SH-SY5Y (cell line): Measurements from ENCODE around the gene MMP11.

Experiments
- GATA2 ChIP-seq: IDR thresholded peaks from 2 replicates; pipeline ENCODE4 v1.6.1; 2011; ENCODE audit warnings: mild to moderate bottlenecking, low read depth, low read length
- GATA3 ChIP-seq: IDR thresholded peaks from 2 replicates; pipeline ENCODE4 v1.6.1; 2011; ENCODE audit warnings: low read depth, mild to moderate bottlenecking, low read length, moderate library complexity

GRCh38 chr22:23777776-23778576 is 5.3 kb downstream of the MMP11 start:
- TF ChIP-seq GATA3 (no peak), GATA2 (no peak)
